Measurements from ENCODE around the gene PRMT2.
A peak's percentile ranks its signal among the peaks of the same experiment; 100 is the strongest.
"Not testable (repeated sequence)": the region's sequence is repeated elsewhere in the genome, so short reads cannot be mapped to it uniquely, and the experiment has no call there.

PRMT2 gene

GRCh38 chr21:46617267-46618051, 18.0 kb upstream of the PRMT2 start:
- DNase-seq (ENCODE audit: low read depth), result no peak

- DNase-seq (ENCODE audit: low read depth), result no peak
Observed at GRCh38 chr21:46618738-46619379, 16.6 kb upstream of the PRMT2 start.

DNA sequence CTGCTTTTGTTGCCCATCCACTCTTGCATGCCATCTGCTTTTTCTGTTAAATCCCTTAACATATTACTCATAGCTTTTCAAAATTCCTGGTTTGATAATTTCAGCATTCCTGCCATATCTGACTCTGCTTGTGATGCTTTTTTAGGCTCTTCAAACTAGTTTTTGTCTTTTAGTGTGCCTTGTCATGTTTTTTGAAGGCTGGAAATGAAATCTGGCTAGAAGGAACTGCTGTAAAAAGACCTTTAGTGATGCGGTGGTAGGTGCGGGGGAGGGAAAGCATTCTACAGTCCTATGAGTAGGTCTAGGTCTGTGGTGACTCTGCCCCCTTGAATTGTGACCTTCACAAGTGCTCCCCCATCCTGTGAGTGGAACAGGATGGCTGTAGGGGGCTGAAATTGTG, 15.6 kb upstream of the PRMT2 start:
- DNase-seq (ENCODE audit: low read depth), result no peak

- DNase-seq (ENCODE audit: low read depth), result no peak
Observed at GRCh38 chr21:46620846-46621245, 14.6 kb upstream of the PRMT2 start.

- no peak for DNase-seq (ENCODE audit: low read depth)
Observed at GRCh38 chr21:46621457-46622182, 13.9 kb upstream of the PRMT2 start.

DNA sequence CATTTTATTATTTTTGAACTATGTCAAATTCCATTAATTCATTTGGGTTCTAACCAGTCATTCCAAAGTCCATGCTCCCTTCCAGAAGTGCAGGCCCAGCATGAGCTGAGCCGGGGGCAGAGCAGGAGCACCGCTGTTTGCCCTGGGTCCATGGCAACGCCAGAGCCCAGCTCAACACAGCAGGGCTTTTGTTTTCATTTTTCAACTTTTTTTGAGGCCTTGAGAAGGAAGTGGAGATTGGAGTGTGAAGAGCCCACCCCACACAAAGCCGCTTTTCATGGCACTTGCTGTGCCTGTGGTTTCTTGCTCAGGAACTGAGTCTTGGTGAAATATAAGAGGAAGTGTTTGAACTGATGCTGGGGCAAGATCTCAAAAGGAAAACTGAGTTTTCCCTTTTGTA, 13.2 kb upstream of the PRMT2 start:
- DNase-seq (ENCODE audit: low read depth), result no peak

- no peak for DNase-seq (ENCODE audit: low read depth)
Observed at GRCh38 chr21:46624050-46624449, 11.4 kb upstream of the PRMT2 start.

GRCh38 chr21:46625759-46626158, 9.7 kb upstream of the PRMT2 start:
- DNase-seq (ENCODE audit: low read depth), result no peak

- DNase-seq (ENCODE audit: low read depth), result no peak
Observed at GRCh38 chr21:46626536-46626935, 8.9 kb upstream of the PRMT2 start.

GRCh38 chr21:46626975-46627501, 8.4 kb upstream of the PRMT2 start:
- DNase-seq (ENCODE audit: low read depth), result no peak

- no peak for DNase-seq (ENCODE audit: low read depth)
Observed at GRCh38 chr21:46627726-46628125, 7.7 kb upstream of the PRMT2 start.

DNA sequence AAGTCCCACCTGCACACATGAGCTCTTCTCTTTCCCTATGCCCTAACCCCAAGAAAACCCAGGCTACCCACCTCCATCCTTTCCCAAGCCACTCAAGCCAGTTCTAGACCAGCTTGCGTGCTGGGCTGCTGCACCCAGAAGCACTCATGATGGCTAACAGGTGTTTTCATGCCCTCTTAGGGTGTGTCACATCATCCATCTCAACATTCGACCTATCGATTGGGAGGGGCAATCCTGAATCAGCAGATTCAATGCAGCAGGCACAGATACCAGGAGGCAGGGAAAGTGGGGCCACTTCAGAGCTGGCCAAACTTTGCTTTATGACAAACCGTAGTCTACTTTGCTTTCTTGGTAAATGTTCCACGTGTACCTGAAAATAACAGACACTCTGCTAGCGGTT, 6.6 kb upstream of the PRMT2 start:
- DNase-seq (ENCODE audit: low read depth), result no peak

DNA sequence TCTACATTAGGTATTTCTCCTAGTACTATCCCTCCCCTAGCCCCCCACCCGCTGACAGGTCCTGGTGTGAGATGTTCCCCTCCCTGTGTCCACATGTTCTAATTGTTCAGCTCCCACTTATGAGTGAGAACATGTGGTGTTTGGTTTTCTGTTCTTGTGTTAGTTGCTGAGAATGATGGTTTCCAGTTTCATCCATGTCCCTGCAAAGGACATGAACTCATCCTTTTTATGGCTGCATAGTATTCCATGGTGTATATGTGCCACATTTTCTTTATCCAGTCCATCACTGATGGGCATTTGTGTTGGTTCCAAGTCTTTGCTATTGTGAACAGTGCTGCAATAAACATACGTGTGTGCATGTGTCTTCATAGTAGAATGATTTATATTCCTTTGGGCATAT, 4.6 kb upstream of the PRMT2 start:
- DNase-seq (ENCODE audit: low read depth), result not testable (repeated sequence)

DNA sequence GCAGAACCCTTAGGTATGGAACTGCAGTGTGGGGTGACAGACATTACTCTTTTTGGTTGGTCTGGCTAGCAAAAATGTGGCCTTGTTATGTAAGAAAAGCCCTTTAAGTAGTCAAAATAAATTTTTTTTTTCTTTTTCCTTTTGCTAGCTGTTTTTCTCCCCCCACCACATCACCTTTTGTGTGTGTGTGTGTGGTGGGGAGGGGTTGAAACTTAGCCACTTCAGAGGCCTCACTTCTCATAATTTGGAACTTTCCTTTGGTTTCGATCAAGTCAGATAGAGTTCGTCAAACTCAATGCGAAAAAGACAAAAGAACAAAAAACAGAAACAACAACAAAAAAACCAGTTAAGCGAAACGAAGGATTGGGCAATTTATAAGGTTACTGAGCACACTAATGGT, 1.9 kb upstream of the PRMT2 start:
- no peak for DNase-seq (ENCODE audit: low read depth)

- DNase-seq (ENCODE audit: low read depth), result no peak
Observed at GRCh38 chr21:46634427-46634826, 1.0 kb upstream of the PRMT2 start.

DNA sequence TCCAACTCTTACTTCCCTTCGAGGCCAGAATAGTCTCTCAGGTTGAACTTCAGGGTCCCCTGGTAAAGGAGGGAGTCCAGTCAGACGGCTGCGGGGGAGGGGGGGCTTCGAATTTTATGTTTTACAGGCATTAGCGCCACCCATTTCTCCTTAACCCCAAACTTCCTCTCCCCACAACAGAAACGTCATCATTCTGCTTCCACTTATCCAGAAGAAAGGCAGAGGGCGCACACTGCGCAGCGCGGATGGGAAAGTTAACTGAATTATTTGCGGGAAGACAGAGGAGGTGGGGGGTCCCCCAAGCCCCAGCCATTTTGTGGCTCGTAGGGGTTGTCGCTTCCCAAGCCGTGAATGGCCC, 529 bp upstream of the PRMT2 start:
- peak; percentile 82 for DNase-seq (ENCODE audit: low read depth)

GRCh38 chr21:46636181-46636512, 673 bp downstream of the PRMT2 start:
- no peak for DNase-seq (ENCODE audit: low read depth)

- no peak for DNase-seq (ENCODE audit: low read depth)
Observed at GRCh38 chr21:46636550-46637285, 1.2 kb downstream of the PRMT2 start.

- DNase-seq (ENCODE audit: low read depth), result no peak
Observed at GRCh38 chr21:46637952-46638746, 2.7 kb downstream of the PRMT2 start.

DNA sequence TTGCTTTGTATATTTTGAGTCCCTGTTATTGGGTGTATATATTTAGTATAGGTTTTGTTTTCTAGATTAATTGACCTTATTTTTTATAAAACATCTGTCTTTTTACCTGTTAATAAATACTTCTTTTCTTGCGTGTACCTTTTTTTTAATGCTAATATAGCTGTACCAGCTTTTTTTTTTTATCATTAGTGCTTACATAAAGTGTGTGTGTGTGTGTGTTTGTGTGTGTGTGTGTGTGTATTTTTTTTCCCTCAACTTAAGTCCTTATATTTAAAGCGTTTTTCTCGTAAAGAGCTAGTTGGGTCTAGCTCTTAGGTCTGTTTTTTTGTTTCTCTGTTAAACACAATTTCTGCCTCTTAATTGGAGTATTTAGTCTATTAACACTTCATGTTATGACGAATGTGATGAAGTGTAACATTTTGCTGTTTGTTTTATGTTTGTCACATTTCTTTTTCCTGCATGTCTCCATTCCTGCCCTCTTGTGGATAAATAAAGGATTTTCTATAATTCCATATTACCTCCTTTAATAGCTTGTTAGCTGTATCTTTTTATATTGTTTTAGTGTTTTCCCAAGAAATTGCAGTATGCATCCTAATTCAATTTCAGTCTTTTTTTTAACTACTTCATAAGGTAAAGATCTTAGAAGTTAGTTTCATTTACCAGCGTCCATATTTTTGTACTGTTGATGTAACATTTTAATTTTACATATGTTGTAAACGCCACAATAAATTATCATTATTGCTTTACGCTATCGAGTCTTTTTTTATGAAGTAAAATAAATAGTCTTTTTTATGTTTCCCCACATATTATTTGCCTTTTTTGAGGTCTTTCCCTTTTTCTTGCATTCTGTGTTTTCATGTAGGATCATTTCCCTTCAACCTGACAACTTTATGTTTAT, 4.3 kb downstream of the PRMT2 start:
- DNase-seq (ENCODE audit: low read depth), result no peak

DNA sequence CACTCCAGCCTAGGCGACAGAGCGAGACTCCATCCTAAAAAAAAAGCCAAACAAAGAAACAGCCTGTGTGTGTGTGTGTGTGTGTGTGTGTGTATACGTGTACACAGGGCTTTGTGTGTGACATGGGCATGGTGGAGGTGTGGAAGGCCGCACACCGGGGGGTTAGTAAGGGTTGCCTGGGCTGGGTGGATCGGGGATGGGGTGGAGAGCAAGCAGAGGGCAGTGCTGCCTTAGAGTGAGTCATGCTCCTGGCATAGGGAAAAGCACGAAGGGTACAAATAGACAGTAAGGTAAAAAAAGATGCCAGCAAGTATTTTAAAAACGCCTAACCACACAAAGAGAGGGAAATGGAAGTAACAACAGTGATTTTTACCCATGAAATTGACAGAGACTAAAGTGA, 6.2 kb downstream of the PRMT2 start:
- no peak for DNase-seq (ENCODE audit: low read depth)
